ENCODE results near the gene EPHA6.
"Not testable (repeated sequence)": the region's sequence is repeated elsewhere in the genome, so short reads cannot be mapped to it uniquely, and the experiment has no call there.

Gene EPHA6

DNA sequence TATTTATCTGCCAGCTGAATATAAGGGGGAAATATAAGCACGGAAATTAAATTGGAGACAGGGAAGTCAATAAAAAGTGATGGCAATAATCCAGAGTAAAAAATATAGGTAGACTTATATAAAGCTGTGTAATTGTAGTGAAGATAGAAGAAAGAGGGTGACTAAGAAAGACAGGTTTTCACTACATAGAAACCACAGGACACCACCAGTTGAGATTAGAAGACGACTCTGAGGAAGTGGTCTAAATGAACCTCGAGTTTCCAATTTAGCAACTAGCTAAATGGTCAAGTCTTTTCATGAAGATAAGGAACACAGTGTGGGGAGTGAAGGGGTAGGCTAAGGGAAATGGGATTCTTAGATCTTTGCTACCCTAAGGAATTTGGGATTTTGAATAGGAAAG is 761.3 kb downstream of the EPHA6 start:
- in situ Hi-C loops (cut with MboI; ENCODE audit: low sequenced_read_pairs), result no loop called here

DNA sequence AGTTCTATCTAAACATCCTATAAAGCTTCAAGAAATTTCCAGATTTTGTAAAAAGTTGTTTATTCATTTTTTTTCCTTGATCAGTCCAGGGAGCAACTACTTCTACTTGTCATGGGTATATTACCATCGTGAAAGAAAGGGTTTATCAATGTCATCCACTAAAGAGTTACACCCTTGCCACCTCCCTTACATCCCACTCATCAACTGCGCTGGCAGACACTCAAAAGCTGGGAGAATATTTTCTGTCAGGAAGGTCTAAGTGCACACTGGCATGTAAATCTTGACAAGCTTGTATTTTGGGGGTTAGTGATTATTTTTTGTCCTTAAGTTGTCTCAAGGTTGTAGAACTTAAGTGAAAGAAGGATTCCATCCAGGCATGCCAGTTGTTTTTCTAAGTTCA is 761.8 kb downstream of the EPHA6 start:
- in situ Hi-C loops (cut with MboI; ENCODE audit: low sequenced_read_pairs), result no loop called here

DNA sequence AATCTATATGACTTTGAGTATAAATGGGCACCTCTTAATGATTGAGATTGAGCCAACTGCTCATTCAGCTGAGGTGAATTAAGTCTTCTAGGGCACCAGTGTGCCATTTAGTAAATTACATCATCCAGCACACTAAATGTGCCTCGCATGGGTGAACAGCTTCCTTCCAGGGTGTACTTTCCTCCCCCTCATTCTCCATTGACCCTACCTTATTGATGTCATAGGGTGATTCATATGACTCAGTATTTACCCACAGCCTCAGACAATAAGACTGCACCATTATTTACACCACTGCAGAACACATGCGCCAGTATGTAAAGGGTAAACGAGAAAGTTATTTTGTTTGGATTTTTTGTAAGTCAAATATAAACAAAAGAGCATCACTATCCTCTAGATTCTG is 765.0 kb downstream of the EPHA6 start:
- in situ Hi-C loops (cut with MboI; ENCODE audit: low sequenced_read_pairs), result no loop called here

DNA sequence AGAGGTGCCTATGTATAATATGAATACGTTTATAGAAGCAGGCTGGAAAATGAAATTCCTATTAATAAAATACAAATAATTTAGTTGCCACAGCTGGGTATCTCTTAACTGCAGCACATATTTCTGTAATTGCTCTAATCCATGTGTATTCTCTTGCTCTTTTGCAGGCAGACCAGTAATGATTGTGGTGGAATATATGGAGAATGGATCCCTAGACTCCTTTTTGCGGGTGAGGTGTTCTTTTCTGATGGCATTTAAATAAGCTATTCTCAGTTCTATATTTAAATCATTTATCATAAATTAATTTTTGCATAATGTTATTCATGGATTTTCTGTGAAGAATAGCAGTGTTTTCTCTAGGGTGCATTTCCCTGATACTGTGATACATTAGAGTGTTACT is 796.2 kb downstream of the EPHA6 start:
- in situ Hi-C loops (cut with MboI; ENCODE audit: low sequenced_read_pairs), result no loop called here

DNA sequence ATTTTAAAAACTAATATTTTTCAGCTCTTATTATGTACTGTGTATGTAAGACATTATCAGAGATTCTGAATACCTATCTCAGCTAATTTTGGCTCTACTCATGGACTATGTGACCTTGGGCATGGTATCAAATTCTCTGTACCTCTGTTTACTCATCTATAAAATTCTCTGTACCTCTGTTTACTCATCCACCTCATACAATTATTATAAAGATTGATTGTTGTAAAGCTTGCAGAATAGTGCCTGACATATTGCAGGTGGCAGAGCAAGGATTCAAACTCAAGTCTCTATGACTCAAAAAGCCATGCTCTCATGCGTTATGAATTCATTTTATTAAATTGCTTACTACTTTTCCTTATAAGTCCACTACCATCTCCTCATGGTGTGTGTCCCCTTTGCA is 798.2 kb downstream of the EPHA6 start:
- in situ Hi-C loops (cut with MboI; ENCODE audit: low sequenced_read_pairs), result no loop called here

DNA sequence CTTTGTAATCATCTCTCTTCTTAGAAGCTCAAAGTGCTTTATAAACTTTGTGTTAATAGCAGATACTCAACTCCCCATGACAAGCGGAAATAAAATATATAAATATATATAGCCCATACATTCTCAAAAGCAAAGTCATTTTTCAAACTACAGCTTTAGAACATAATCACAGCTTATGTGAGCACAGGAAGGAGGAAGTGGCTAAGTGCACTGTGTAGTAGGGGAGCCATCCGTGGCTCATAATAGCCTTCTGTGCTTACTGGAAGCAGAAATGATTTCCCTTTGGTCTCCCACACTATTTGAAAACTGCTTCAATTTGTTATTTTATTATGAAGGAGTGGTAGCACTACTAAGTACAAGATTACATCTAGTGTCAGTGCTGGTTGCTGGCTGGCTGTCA is 798.7 kb downstream of the EPHA6 start:
- in situ Hi-C loops (cut with MboI; ENCODE audit: low sequenced_read_pairs), result no loop called here

DNA sequence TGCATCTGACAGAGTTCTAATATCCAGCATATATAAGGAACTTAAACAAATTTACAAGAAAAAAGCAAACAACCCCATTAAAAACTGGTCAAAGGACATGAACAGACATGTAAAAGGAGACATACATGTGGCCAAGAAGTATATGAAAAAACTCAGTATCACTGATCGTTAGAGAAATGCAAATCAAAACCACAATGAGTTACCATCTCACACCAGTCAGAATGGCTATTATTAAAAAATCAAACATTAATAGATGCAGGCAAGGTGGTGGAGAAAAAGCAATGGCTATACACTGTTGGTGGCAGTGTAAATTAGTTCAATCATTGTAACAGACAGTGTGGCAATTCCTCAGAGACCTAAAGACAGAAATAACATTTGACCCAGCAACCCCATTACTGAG is 806.1 kb downstream of the EPHA6 start:
- in situ Hi-C loops (cut with MboI; ENCODE audit: low sequenced_read_pairs), result not testable (repeated sequence)

DNA sequence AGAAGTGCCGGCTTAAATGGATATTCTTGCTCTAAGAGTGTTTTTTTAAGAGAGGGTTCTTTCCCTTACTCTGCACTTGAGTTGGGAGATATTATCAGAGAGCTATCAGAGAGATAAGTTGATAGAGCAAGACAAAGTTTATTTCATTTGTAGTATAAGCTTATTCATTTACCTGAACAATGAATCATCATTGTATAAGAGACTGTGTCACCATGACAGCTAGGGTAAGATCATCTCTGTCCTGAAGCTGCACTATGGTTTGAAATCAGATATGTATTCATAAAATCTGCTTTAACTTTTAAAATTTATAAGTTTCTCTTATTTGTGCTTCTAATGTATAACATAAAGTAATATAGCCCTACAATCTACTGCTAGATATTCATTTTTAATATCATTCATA is 822.1 kb downstream of the EPHA6 start:
- in situ Hi-C loops (cut with MboI; ENCODE audit: low sequenced_read_pairs), result no loop called here

DNA sequence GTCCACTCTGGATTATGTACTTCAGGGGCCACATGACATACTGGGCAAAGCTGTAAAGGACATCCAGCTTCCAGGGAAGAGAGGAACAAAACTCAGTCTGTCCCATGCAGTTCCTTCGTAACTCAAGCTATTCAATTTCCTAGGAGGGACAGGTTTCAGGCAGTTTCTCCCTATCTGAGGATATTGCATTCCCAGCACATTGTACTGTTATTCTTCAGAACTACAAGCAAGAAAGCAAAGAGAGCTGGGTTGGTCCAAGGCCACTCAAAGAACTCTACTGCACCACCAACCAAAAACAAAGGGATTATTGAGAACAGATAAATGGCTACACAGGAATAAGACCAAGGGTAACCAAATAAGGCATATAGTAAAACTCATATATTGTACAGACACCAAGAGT is 832.5 kb downstream of the EPHA6 start:
- in situ Hi-C loops (cut with MboI; ENCODE audit: low sequenced_read_pairs), result no loop called here

DNA sequence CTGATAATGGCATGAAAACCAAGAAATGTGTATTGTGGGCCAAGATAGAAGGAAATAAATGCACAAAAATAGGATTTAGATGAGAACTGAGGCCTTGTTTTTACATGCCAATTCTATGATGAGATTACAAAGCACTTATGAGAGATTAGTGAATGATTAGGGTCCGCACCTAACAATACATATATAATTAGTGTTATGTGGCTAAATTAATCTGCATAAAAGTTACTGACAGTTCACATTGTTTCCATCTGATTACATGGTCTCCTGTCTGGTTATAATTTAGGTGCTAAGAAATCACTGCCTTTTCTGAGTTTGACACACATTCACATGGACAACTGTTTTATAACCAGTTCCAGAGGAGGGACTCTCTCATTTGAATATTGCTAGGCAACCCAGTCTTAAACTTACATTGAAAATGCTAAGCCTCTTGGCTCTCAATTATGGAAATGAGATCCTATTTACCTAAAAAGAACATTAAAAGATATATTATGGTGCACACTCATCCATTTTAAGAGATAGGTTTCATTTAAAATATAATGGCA is 833.1 kb downstream of the EPHA6 start:
- in situ Hi-C loops (cut with MboI; ENCODE audit: low sequenced_read_pairs), result no loop called here

DNA sequence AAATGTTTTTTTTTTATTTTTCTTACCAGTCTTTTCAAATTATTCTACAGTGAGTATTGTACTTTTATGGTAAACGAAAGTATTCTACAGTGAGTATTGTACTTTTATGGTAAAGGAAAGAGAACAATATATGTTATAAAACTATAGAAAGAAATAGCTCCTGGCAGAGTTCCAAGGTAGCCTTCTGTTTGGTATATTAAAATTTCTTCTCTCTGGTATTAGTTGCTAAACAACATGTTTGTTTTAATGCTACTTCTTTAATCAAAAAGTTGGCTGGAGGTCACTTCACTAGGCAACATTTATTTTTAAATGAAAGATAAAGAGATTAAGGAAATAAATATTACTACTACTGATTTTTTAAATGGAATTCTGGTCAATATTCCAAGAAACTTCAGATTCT is 841.6 kb downstream of the EPHA6 start:
- in situ Hi-C loops (cut with MboI; ENCODE audit: low sequenced_read_pairs), result no loop called here

DNA sequence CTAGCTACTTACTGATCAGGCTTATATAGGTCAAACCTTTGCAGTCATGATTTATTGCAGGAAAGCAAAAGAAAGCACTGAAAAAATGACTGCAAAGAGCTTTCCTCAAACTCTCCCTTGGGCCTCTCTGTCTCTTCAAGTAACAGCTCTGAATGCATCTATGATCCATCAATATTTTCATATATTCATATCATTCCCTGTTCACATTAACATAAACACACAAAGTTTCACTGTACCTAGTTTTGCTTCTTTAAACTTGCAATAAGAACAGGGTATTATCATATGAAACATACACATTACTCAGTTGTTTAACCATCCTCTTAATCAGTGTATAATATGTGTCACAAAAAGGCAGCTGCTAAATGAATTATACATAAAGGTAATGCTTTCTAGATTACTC is 842.2 kb downstream of the EPHA6 start:
- in situ Hi-C loops (cut with MboI; ENCODE audit: low sequenced_read_pairs), result no loop called here

DNA sequence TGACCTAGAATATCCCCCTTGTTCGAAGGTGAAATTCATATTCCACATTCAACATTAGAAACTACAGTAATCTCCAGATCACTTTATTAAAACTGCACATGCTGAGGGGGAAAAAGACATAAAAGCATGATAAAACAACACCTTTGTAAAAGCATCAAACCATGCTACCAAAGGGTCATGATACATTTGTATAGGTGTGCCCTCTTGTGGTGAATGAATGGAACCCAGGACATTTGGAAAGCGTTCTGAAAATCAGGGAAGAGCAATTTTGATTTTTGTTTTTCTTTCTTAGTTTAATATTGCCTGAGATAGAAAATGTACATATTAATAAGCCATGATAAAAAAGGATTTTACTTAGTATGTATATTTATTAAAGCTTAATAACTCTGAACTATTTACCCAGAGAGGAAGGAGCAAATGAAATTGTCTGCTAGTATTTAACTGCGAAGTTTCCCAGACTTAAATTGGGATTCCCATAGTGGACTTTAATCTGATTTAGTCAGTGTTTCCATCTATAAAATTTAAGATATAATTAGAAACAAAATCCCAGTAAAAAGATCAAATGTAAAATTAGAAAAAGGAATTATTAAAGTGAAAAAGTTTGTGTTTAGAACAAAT is 844.4 kb downstream of the EPHA6 start:
- in situ Hi-C loops (cut with MboI; ENCODE audit: low sequenced_read_pairs), result no loop called here

DNA sequence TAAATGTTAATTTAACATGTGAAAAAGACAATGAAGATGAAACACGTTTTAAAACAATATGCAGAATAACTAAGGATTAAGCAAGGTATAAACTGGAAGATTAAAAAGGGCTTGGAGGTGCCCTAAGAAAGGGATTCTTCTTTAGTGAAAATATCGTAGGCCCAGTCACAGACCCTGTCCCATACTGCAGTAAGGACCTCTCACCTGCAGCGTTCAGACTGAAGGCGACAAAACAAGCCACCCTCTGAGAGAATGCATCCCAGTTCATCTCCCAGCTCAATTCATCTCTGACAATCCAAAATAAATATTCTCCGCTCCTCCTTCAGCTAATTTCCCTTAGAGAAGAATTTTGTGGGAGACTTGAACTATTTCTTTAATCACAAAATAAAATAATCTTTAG is 847.9 kb downstream of the EPHA6 start:
- in situ Hi-C loops (cut with MboI; ENCODE audit: low sequenced_read_pairs), result no loop called here

DNA sequence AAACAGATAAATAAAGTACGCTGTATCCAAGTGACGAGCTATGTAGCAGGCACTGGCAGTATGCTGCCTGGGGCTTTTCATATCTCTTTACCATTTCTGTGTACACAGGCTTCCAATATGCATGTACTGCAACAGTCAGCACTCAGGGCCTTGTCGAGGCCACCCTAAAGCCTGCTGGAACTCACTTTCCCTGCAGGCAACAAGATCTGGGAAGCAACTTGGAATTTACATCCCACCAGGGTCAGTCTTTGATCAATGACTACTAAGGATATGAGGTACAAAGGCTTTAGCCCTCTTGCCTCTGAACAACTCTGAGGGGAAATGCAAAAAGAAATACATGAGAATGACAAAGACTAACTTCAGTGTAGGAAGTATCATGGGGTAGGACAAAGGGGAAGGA is 848.4 kb downstream of the EPHA6 start:
- in situ Hi-C loops (cut with MboI; ENCODE audit: low sequenced_read_pairs), result no loop called here

DNA sequence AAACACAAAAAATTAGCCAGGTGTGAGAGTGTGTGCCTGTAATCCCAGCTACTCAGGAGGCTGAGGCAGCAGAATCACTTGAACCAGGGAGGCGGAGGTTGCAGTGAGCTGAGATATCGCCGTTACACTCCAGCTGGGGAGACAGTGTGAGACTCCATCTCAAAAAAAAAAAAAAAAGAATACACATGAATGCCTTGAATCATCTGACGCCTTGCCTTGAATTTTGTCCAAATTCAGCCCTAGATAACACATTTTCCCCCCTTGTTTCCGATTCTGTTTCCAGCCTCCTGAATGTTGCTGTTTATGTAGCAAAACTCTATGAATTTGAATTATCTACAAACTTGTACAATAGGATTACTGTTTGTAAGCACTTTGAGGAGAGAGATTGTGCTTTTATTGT is 851.5 kb downstream of the EPHA6 start:
- in situ Hi-C loops (cut with MboI; ENCODE audit: low sequenced_read_pairs), result no loop called here

DNA sequence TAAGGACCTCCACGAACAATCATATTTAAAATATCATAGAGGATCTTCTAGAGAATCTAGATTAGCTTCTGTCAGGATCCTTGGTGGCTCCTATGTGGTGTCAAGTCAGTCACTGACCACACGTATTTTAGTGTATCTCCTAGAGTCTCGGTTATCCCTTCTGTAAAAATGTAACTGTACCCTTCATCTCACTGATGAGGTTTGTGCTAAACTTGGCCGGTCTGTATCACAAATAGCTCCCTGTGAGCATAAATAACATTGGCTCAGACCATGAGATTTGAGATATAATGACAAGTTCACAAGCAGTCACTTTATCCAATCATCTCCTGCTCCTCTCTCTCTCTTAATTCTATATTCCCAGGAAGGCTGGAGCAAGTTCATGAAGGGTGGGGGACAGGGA is 856.6 kb downstream of the EPHA6 start:
- in situ Hi-C loops (cut with MboI; ENCODE audit: low sequenced_read_pairs), result no loop called here

DNA sequence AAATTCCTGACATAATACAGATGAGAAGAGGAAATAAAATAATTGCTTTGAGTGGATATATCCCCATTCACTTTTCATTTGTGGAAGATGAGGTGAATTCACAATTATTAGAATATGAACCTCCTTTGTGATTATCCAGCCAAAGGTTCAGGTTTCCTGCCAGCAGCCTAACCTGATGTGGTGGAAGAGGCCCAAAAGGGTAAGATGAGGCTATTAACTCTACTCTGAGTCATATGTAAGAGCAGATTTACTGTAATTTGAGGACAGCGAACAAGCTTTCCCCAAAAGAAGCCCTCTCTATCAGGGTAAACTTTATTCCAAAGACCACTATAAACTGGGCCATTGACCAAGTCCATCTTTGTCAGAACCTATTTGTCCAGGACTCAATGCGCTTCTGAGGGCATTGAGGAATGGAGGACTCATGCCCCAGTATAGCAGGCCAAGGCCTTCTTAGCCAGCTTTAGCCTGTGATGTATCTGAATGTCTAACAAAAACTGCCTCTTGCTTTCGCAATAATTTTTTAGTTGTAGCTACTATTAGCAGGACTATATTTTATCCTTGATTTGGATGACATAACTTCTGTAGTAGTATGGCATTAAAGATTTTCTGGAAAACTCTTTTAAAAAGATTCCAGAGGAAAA is 859.1 kb downstream of the EPHA6 start:
- in situ Hi-C loops (cut with MboI; ENCODE audit: low sequenced_read_pairs), result no loop called here

DNA sequence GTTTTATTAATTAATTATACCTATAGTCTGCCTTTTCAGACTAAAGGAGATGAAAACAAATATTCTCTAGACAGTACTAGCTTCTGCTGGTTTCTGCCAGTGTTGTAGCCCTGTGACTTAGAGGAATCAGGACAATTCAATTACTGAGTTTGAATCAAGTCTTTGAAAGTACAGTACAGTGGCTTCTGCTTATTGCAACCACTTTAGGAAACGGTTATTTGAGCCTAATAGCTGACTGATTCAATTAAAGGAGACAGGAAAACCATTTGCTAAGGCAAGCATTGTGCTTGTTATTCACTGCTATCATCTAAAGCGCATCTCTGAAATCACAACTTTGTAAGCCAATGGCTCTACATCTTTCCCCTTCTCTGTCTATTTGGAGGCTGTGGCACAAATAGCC is 860.1 kb downstream of the EPHA6 start:
- in situ Hi-C loops (cut with MboI; ENCODE audit: low sequenced_read_pairs), result no loop called here

DNA sequence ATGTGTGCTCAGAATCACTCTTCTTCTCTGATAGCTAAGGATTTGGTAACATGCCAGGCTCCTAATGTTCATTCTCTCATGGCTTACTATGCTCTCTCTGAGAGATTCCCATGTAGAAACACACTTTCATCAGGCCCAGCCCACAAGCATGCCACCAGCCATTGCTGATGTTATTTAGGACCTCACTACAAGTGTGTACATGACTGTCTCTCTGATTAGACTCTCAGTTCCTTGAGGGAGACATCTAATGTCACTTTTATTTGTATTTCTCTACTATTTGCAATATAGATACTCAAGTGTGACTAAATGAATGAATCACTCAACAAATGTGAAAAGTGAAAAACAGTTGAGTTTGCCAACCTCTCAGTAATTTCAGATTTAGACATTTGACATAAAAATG is 865.8 kb downstream of the EPHA6 start:
- in situ Hi-C loops (cut with MboI; ENCODE audit: low sequenced_read_pairs), result no loop called here

DNA sequence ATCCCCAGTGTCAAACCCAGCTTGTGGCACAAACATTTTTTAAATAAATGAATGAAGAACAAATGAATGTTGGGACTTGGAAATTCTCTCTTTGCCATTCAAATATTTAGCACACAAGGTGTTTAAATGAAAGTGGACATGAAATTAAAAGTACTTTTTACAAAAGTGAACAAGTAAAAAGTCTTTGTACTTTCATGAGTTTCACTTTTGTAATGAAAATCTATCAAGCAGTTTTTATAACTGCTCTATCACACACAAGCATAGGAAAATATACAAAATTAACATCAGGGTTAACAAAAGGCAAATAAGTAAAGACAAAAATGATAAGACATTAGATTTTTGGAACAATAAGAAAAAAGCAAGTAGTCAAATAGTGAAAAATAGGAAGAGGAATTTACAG is 866.3 kb downstream of the EPHA6 start:
- in situ Hi-C loops (cut with MboI; ENCODE audit: low sequenced_read_pairs), result no loop called here

DNA sequence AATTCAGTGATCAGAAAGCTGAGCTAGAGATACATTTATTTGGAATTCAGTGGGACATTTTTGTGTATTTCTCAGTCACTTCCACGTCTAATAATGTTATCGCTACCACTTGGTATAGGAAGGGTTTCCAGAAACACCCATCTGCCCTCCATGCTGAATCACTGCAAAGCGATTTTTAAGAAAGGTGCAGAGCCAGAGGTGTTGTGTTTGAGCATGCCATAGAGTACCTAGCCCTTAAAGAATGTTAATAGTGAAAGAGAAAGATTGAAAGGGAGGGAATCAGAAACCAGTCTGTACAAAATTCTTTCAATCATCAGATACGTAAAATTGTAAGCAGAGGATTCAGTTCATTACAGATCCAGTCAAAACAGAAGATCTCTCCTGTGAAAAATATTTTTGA is 870.1 kb downstream of the EPHA6 start:
- in situ Hi-C loops (cut with MboI; ENCODE audit: low sequenced_read_pairs), result no loop called here

DNA sequence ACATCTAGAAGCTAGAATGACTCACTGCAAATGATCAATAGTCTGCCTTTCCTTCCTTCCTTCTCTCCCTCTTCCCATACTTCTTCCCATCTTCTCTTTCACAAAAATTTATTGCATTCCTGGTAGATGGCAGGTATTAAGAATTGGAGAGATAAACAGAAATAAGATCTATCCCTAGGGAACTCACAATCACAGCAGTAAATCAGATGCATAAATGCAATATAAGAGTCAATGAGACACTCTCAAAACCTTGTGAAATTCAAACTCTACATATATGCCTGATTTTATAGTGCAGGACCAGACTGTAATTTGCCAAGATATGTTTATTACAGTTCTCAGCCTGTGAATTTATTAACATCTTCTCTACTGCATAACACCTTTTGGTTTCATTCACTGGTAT is 871.9 kb downstream of the EPHA6 start:
- in situ Hi-C loops (cut with MboI; ENCODE audit: low sequenced_read_pairs), result no loop called here
